ENCODE measurements around the gene IGDCC3.
"Not testable (repeated sequence)": the region's sequence is repeated elsewhere in the genome, so short reads cannot be mapped to it uniquely, and the experiment has no call there.

Gene IGDCC3

DNA sequence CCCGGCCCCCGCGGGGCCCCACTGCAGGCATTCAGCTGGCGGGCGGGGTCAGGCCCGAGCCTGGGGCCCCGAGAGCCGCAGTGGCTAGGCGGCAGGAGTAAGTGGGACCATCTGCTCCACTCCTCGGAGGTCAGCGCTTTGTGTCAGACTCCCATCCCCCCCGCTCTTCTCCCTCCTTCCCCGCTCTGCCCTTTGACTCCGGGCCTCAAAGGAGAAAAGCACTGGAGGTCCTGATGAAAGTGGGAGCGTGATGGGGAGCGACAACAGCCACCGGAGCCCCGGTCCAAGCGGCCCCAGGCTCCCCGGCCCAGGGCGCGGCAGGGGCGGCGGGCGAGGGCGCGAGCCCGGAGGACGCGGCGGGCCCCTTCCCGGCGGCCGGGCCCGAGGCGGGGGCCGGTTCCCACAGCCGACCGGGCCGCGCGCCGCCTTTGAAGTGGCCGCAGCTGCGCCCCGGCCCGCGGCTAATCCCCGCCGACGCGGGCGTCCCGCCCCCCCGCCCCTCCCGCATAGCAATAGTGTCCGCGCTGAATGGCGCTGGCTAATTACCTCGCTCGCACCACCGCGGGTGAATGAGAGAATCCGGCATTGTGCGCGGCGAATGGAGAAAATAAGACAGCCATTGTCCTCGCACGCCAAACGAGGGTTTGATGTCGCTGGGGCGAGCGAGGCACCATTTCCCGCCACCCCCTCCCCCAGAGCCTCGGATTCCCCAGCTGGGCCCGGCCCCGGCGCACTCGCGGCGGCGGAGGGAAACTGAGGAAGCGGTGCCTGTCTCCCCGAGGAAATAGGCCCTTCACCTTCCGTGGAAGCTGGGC, 22.4 kb downstream of the IGDCC3 start:
- TF ChIP-seq, protein P1, sequence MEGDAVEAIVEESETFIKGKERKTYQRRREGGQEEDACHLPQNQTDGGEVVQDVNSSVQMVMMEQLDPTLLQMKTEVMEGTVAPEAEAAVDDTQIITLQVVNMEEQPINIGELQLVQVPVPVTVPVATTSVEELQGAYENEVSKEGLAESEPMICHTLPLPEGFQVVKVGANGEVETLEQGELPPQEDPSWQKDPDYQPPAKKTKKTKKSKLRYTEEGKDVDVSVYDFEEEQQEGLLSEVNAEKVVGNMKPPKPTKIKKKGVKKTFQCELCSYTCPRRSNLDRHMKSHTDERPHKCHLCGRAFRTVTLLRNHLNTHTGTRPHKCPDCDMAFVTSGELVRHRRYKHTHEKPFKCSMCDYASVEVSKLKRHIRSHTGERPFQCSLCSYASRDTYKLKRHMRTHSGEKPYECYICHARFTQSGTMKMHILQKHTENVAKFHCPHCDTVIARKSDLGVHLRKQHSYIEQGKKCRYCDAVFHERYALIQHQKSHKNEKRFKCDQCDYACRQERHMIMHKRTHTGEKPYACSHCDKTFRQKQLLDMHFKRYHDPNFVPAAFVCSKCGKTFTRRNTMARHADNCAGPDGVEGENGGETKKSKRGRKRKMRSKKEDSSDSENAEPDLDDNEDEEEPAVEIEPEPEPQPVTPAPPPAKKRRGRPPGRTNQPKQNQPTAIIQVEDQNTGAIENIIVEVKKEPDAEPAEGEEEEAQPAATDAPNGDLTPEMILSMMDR (conservative IDR thresholded peaks at IDR 0.05; ENCODE audit: low read depth) = no peak
- CTCF ChIA-PET = no interaction called here
- H3K27ac ChIP-seq = no peak overlapping the region

DNA sequence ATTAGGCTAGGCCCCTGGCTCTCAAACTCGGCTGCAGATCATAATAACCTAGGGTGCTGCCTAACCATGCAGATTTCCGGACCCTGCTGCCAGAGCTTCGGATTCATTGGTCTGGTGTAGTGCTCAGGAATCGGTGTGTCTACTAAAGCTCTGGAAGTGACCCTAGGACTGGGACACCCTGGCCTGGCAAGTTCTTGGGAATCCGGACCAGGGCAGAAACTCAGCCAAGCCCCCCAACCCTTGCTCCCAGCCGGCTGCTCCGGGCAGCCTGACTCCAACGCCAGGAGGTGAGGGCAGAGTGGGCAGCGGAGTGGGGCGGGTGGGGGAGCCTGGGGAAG, 23.0 kb downstream of the IGDCC3 start:
- POLR2A ChIA-PET (ENCODE audit: low non-redundant PET) = interaction anchor here (0.6 kb wide), 1 partner anchor 50 kb away, joined by 4 read pairs; no protein-coding TSS in a partner anchor
- no peak overlapping the region for H3K27ac ChIP-seq
- TF ChIP-seq, protein P1 (conservative IDR thresholded peaks at IDR 0.05; ENCODE audit: low read depth) = no peak
- no peak for DNase-seq (ENCODE audit: low spot score)
- CTCF ChIA-PET = no interaction called here

More for the DNA sequence above, 22.4 kb downstream of the IGDCC3 start:
- no peak for DNase-seq (ENCODE audit: low spot score)
- POLR2A ChIA-PET (ENCODE audit: low non-redundant PET) = interaction anchor here (0.6 kb wide), 1 partner anchor 50 kb away, joined by 4 read pairs; no protein-coding TSS in a partner anchor

DNA sequence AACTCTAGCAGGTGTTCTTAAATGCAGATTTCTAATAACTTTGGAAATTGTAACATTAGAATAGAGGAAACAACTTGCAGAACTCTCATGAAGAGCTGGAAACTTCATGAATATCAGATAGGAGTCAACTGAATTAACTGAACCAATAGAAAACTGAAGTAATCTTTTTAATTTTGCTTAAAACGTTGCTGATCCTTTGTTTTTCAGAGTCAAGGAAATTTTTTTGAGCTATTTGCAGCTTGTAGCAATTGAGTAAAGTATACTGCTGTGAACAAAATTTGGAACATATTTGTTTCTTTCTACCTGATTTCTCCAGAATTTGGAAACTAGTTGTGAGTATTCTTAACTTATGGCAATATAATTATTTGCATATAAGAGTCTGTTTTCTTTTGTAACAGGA, 25.8 kb downstream of the IGDCC3 start:
- DNase-seq (ENCODE audit: low spot score); POLR2A ChIA-PET (ENCODE audit: low non-redundant PET); H3K27ac ChIP-seq: not testable (repeated sequence)
- CTCF ChIA-PET = interaction anchor here (0.6 to 0.7 kb wide), 2 partner anchors 22 to 588 kb away, joined by 3 read pairs; no protein-coding TSS in a partner anchor

DNA sequence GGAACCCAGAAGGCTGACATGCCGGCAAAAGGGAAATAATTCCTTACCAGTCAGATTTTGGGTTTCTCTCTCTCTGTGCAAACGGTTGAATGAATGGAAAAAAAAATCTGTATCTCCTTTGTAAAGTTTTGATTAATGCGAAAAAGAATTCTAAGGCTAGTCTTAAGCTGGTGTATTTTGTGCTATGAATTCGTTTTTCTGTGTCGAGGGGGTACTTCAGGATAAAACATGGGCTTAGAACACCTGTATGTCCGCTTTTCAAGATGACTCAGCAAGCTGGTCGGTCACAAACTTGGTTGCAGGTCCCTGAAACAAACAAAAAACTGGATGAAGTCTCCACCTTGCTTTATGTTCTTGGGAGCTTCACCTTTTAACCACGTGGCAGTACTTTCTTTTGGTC, 28.5 kb downstream of the IGDCC3 start:
- no peak overlapping the region for H3K27ac ChIP-seq
- no peak for DNase-seq (ENCODE audit: low spot score)
- TF ChIP-seq, protein P1 (conservative IDR thresholded peaks at IDR 0.05; ENCODE audit: low read depth) = no peak
- POLR2A ChIA-PET (ENCODE audit: low non-redundant PET) = no interaction called here
- CTCF ChIA-PET = interaction anchor here (0.7 to 0.9 kb wide), 2 partner anchors 30 to 1677 kb away, joined by 3 to 6 read pairs; no protein-coding TSS in a partner anchor

DNA sequence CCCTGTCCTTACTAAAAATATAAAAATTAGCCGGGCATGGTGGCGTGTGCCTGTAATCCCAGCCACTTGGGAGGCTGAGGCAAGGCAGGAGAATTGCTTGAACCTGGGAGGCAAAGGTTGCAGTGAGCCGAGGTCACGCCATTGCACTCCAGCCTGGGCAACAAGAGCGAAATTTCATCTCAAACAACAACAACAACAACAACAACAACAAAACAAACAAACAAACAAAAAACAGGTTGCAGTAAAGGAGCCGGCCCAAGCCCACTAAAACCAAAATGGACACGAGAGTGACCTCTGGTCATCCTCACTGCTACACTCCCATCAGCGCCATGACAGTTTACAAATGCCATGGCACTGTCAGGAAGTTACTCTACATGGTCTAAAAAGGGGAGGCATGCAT, 30.0 kb downstream of the IGDCC3 start:
- POLR2A ChIA-PET (ENCODE audit: low non-redundant PET); CTCF ChIA-PET; H3K27ac ChIP-seq; DNase-seq (ENCODE audit: low spot score): not testable (repeated sequence)

DNA sequence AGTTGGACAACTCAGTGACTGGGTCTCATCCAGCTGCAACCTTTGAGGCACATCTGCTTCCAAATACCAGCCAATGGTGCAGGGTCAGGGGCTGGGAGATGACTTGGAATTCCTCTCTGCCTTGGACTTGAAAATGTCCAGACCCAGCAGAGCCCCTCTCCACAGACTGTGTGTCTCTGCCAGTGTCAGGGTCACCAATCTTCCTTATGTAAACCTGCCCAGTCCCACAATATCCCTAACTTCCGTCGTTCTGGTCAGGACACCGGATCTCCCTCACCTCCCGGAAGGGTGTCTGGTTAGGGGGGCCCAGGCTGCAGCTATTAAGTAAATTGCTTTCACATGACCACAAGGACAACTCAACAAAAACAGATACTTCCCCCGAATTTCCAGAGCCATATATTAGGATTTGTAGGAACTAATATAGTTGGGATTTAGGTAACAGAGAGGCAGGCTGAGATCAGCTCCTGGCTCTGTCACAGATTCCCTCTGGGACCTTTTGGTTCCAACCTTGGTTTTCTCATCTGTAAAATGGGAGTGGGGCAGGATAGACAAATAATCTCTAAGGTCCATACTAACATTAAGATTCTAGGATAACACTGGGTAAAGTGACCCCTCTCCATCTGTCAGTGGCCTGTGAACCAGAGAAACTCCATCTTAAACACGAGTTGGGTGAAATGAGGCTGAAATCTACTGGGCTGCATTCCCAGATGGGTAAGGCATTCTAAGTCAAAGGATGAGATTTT, 30.8 kb downstream of the IGDCC3 start:
- ChIA-PET CTCF (no interaction called here), POLR2A (ENCODE audit: low non-redundant PET) (no interaction called here)
- no peak overlapping the region for H3K27ac ChIP-seq
- DNase-seq (ENCODE audit: low spot score) = no peak
- TF ChIP-seq, protein P1 (conservative IDR thresholded peaks at IDR 0.05; ENCODE audit: low read depth) = no peak

DNA sequence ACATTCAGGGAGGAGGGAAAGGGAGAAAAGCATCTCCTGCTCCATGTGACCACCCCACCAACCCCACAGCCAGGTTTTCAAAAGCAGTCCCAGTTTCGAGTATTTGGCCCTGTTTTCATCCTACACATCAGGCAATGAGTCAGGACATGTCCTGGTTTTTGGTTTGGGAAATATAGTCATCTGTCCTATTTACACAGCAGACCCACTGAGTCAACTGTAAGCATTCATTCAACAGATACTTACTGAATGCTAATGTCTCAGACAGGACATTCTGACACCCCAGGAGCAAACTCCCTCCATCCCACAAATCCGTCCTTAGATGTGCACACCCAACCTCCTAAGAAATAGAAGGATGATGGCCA, 32.9 kb downstream of the IGDCC3 start:
- ChIA-PET POLR2A (ENCODE audit: low non-redundant PET) (no interaction called here), CTCF (no interaction called here)
- TF ChIP-seq, protein P1 (conservative IDR thresholded peaks at IDR 0.05; ENCODE audit: low read depth) = no peak
- DNase-seq (ENCODE audit: low spot score) = peak; percentile 60
- H3K27ac ChIP-seq = no peak overlapping the region

Measured in RWPE1 (cell line).